Measurements from ENCODE around the gene ARHGEF25.
"Not testable (repeated sequence)": the region's sequence is repeated elsewhere in the genome, so short reads cannot be mapped to it uniquely, and the experiment has no call there.

Gene ARHGEF25

GRCh38 chr12:57586128-57586527 lies 25.1 kb upstream of the ARHGEF25 start:
- no peak overlapping the region for H3K4me3 ChIP-seq (replicated peaks; ENCODE audit: low read depth, low read length)
- TF ChIP-seq CTCF (IDR thresholded peaks at IDR 0.05; ENCODE audit: low read length, missing control alignments), result no peak
- no peak for DNase-seq (ENCODE audit: low read depth)

DNA sequence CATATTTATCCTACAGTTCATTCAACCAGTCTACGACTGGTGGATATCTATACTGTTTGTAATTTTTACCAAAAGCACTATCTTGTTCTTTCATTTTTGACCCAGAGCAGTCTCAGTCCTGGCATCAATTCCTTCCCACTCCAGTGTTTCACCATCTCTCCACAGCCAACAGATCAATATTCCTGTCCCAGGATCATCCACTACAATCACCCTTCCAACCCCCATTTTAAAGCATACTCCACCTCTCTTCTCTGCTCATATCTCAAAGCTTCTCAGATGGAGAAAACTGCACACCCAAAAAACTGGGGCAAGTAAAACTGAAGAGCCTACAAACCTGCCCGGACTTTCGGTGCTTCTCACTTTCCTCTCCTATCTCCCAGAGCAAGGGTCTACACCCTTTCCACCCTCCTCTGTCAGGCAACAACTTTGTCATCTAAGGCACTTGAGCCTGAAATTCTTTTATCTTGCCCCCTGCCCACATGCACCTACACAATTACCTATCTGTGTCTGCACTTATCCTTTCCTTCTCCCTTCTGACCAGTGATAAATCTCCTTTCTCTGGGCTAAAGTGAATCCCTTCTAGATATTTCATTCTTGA lies 24.3 kb upstream of the ARHGEF25 start:
- H3K4me3 ChIP-seq (replicated peaks; ENCODE audit: low read depth, low read length), result no peak overlapping the region
- no peak for TF ChIP-seq CTCF (IDR thresholded peaks at IDR 0.05; ENCODE audit: low read length, missing control alignments)
- DNase-seq (ENCODE audit: low read depth), result no peak

GRCh38 chr12:57588951-57589610 lies 22.2 kb upstream of the ARHGEF25 start:
- not testable (repeated sequence) for DNase-seq (ENCODE audit: low read depth)

GRCh38 chr12:57590479-57590863 lies 20.8 kb upstream of the ARHGEF25 start:
- DNase-seq (ENCODE audit: low read depth), result no peak
- H3K4me3 ChIP-seq (replicated peaks; ENCODE audit: low read depth, low read length), result peak overlapping the region; percentile 88
- TF ChIP-seq CTCF (IDR thresholded peaks at IDR 0.05; ENCODE audit: low read length, missing control alignments), result no peak

More at GRCh38 chr12:57588951-57589610, 22.2 kb upstream of the ARHGEF25 start:
- H3K4me3 ChIP-seq (replicated peaks; ENCODE audit: low read depth, low read length), result not testable (repeated sequence)

GRCh38 chr12:57590864-57591781 lies 20.1 kb upstream of the ARHGEF25 start, which contains the start of gene PIP4K2C:
Gene PIP4K2C, plus strand, starts transcription at chr12:57591192. Its CDS starts 98 bp downstream, at chr12:57591290.
- DNase-seq (ENCODE audit: low read depth), result peak; percentile 36
- H3K4me3 ChIP-seq (replicated peaks; ENCODE audit: low read depth, low read length), result peak within 1 kb of the TSS; percentile 88
- TF ChIP-seq CTCF (IDR thresholded peaks at IDR 0.05; ENCODE audit: low read length, missing control alignments), result no peak

DNA sequence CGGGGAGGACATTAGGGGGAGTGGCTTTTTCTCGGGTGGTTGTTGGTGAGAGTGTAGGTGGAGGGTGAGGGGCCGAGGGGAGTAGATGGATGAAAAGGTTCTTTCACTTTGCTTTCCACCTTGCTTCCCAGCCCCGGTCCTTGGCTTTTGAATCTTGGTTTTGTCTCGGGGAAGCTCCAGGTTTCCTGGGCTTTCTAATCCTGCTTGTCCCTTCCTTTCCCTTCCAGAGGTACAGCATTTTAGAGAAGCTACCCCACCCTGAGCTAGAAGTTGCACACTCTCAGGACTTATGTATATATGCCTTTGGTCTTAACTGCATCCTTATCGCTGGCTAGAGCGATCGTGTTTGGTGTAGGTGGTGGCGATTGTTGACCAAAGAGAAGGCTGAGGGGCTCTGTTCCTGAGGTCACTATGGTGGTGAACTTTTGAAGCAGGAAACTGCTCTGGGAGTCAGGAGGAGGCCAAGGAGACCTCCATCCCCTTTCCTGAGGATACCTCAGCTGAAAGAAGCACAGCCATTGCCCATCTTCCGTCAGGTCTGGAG lies 19.4 kb upstream of the ARHGEF25 start:
- DNase-seq (ENCODE audit: low read depth), result no peak
- no peak for TF ChIP-seq CTCF (IDR thresholded peaks at IDR 0.05; ENCODE audit: low read length, missing control alignments)
- peak overlapping the region; percentile 88 for H3K4me3 ChIP-seq (replicated peaks; ENCODE audit: low read depth, low read length)

Data from fibroblast of pulmonary artery (primary cell).